SK-N-MC (cell line): ENCODE data around the gene PRAC1.

ENCODE experiments used
- EZH2 ChIP-seq: fragments of 200-600 bp; sonication (generic); IDR thresholded peaks from one replicate; pipeline ENCODE4 v1.6.1; 2017; ENCODE audit warnings: antibody characterized with exemption
- POLR2AphosphoS5 ChIP-seq: IDR thresholded peaks from 2 replicates; pipeline ENCODE4 v1.6.1; 2012; ENCODE audit warnings: mild to moderate bottlenecking, low read depth, low read length, borderline replicate concordance

- TF ChIP-seq POLR2AphosphoS5 (peak; percentile 82), EZH2 (no peak)
Measured at GRCh38 chr17:48728232-48729231, 6.2 kb upstream of the PRAC1 start, which contains the start of gene HOXB13.
